Measurements from ENCODE around the gene PSD4.

- TF ChIP-seq, protein P1, sequence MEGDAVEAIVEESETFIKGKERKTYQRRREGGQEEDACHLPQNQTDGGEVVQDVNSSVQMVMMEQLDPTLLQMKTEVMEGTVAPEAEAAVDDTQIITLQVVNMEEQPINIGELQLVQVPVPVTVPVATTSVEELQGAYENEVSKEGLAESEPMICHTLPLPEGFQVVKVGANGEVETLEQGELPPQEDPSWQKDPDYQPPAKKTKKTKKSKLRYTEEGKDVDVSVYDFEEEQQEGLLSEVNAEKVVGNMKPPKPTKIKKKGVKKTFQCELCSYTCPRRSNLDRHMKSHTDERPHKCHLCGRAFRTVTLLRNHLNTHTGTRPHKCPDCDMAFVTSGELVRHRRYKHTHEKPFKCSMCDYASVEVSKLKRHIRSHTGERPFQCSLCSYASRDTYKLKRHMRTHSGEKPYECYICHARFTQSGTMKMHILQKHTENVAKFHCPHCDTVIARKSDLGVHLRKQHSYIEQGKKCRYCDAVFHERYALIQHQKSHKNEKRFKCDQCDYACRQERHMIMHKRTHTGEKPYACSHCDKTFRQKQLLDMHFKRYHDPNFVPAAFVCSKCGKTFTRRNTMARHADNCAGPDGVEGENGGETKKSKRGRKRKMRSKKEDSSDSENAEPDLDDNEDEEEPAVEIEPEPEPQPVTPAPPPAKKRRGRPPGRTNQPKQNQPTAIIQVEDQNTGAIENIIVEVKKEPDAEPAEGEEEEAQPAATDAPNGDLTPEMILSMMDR (conservative IDR thresholded peaks at IDR 0.05; ENCODE audit: low read depth, low read length), result no peak
- TF ChIP-seq FOS (IDR thresholded peaks at IDR 0.05; ENCODE audit: low read depth, low read length), result no peak
- no peak for TF ChIP-seq USF2 (IDR thresholded peaks at IDR 0.05; ENCODE audit: low read depth, low read length)
- TF ChIP-seq RFX5 (IDR thresholded peaks at IDR 0.05; ENCODE audit: low read depth, low read length), result no peak
- no peak for TF ChIP-seq POLR2A (IDR thresholded peaks at IDR 0.05; ENCODE audit: low read depth, low read length)
Measured at GRCh38 chr2:113183264-113183663, 9.5 kb downstream of the PSD4 start.
